ENCODE measurements around the gene UNK. TPM values are rescaled to one million over a fixed set of nuclear protein-coding genes. Genes with fewer than 3 reads are reported as not detected.

Gene UNK
- total and polyA plus RNA-seq, 2 donors from 2014 or later: 12.0 to 35.5 TPM

DNA sequence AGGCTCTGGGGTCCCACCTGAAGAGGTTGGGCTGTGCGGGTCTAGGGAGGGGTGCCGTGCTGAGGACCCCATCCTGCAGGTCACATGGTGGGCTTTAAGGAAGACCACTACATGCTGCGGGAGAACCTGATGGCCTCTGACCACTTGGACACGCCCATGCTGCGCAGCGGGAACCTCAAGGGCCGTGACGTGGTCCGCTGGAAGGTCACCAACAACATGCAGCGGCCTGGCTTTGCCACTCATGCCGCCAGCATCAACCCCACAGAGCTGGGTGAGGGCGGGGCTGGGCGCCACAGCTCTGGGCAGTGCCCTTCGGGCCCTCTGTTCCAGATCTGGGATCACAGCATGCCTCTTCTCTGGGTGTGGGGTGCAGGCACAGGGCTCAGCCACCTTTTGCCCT, 44.8 kb upstream of the UNK start:
- no peak for DNase-seq
- Histone ChIP-seq H3K4me3 (ENCODE audit: low read length in 3 of 3) (no peak overlapping the region), H3K9me3 (ENCODE audit: control insufficient read depth in 2 of 3, insufficient read depth in 1 of 3, low read length in 3 of 3) (no peaks in the 10 kb centered on the region), H3K27ac (ENCODE audit: low read depth in 2 of 2, low read length in 2 of 2) (no peak overlapping the region), H3K36me3 (ENCODE audit: control insufficient read depth in 2 of 3, insufficient read depth in 3 of 3, low read length in 3 of 3) (no peaks in the 10 kb centered on the region), H3K4me1 (ENCODE audit: control insufficient read depth in 2 of 3, insufficient read depth in 2 of 3, low read depth in 1 of 3, low read length in 3 of 3) (no peaks in the 10 kb centered on the region), H3K27me3 (ENCODE audit: control insufficient read depth, insufficient read depth, low read length) (no peaks in the 10 kb centered on the region), H3K9ac (ENCODE audit: low read length in 3 of 3) (no peak overlapping the region)
- TF ChIP-seq, protein P1, sequence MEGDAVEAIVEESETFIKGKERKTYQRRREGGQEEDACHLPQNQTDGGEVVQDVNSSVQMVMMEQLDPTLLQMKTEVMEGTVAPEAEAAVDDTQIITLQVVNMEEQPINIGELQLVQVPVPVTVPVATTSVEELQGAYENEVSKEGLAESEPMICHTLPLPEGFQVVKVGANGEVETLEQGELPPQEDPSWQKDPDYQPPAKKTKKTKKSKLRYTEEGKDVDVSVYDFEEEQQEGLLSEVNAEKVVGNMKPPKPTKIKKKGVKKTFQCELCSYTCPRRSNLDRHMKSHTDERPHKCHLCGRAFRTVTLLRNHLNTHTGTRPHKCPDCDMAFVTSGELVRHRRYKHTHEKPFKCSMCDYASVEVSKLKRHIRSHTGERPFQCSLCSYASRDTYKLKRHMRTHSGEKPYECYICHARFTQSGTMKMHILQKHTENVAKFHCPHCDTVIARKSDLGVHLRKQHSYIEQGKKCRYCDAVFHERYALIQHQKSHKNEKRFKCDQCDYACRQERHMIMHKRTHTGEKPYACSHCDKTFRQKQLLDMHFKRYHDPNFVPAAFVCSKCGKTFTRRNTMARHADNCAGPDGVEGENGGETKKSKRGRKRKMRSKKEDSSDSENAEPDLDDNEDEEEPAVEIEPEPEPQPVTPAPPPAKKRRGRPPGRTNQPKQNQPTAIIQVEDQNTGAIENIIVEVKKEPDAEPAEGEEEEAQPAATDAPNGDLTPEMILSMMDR (IDR thresholded peaks at IDR 0.05; ENCODE audit: borderline replicate concordance, extremely low read depth, insufficient read depth): no peak
- intact Hi-C loops (cut with DNase I): loop anchor here (10.0 kb wide), 1 partner anchor 55 kb away; no protein-coding TSS in a partner anchor
- FAIRE-seq: no peak

- Histone ChIP-seq H3K4me1 (ENCODE audit: control insufficient read depth in 2 of 3, insufficient read depth in 2 of 3, low read depth in 1 of 3, low read length in 3 of 3) (no peaks in the 10 kb centered on the region), H3K9me3 (ENCODE audit: control insufficient read depth in 2 of 3, insufficient read depth in 1 of 3, low read length in 3 of 3) (no peaks in the 10 kb centered on the region), H3K9ac (ENCODE audit: low read length in 3 of 3) (no peak overlapping the region), H3K27me3 (ENCODE audit: control insufficient read depth, insufficient read depth, low read length) (no peaks in the 10 kb centered on the region), H3K27ac (ENCODE audit: low read depth in 2 of 2, low read length in 2 of 2) (no peak overlapping the region), H3K4me3 (ENCODE audit: low read length in 3 of 3) (no peak overlapping the region), H3K36me3 (ENCODE audit: control insufficient read depth in 2 of 3, insufficient read depth in 3 of 3, low read length in 3 of 3) (no peaks in the 10 kb centered on the region)
- DNase-seq (peak in 1 of 5 donors; percentile 73), FAIRE-seq (no peak)
- intact Hi-C loops (cut with DNase I): no loop called here
- TF ChIP-seq, protein P1 (IDR thresholded peaks at IDR 0.05; ENCODE audit: borderline replicate concordance, extremely low read depth, insufficient read depth): no peak
Observed at GRCh38 chr17:75740215-75740614, 44.4 kb upstream of the UNK start.

DNA sequence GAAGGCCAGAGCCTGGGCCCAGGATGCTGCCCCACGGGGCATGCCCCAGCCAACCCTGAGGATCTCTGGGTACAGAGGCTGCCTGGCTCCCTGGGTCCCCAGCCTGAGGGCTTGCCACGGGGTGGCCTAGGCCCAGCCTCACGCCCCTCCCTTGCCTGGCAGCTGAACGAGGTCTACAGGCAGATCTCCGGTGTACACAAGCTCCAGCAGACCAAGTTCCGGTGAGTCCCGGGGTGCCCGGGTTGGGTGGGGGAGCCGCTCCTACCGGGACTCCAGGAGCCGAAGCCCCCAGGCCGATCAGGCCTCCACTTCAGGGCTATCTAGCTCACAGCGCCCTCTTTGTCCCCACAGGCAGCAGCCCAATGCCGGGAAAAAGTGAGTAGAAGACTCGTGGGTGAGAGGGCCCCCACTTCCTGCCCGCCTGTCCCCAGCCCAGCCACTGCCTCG, 44.0 kb upstream of the UNK start:
- intact Hi-C loops (cut with DNase I): no loop called here
- no peak overlapping the region for H3K4me3 ChIP-seq (ENCODE audit: low read length in 3 of 3)
- no peaks in the 10 kb centered on the region for H3K9me3 ChIP-seq (ENCODE audit: control insufficient read depth in 2 of 3, insufficient read depth in 1 of 3, low read length in 3 of 3)
- H3K27ac ChIP-seq (ENCODE audit: low read depth in 2 of 2, low read length in 2 of 2): no peak overlapping the region
- no peaks in the 10 kb centered on the region for H3K4me1 ChIP-seq (ENCODE audit: control insufficient read depth in 2 of 3, insufficient read depth in 2 of 3, low read depth in 1 of 3, low read length in 3 of 3)
- H3K27me3 ChIP-seq (ENCODE audit: control insufficient read depth, insufficient read depth, low read length): no peaks in the 10 kb centered on the region
- TF ChIP-seq, protein P1 (IDR thresholded peaks at IDR 0.05; ENCODE audit: borderline replicate concordance, extremely low read depth, insufficient read depth): no peak
- no peak for DNase-seq
- H3K9ac ChIP-seq (ENCODE audit: low read length in 3 of 3): no peak overlapping the region
- H3K36me3 ChIP-seq (ENCODE audit: control insufficient read depth in 2 of 3, insufficient read depth in 3 of 3, low read length in 3 of 3): no peaks in the 10 kb centered on the region
- no peak for FAIRE-seq

- no peak overlapping the region for H3K9ac ChIP-seq (ENCODE audit: low read length in 3 of 3)
- H3K27ac ChIP-seq (ENCODE audit: low read depth in 2 of 2, low read length in 2 of 2): no peak overlapping the region
- DNase-seq (peak in 1 of 5 donors; percentile 69), FAIRE-seq (no peak)
- no peaks in the 10 kb centered on the region for H3K9me3 ChIP-seq (ENCODE audit: control insufficient read depth in 2 of 3, insufficient read depth in 1 of 3, low read length in 3 of 3)
- no peak overlapping the region for H3K4me3 ChIP-seq (ENCODE audit: low read length in 3 of 3)
- no peaks in the 10 kb centered on the region for H3K27me3 ChIP-seq (ENCODE audit: control insufficient read depth, insufficient read depth, low read length)
- intact Hi-C loops (cut with DNase I): no loop called here
- no peaks in the 10 kb centered on the region for H3K36me3 ChIP-seq (ENCODE audit: control insufficient read depth in 2 of 3, insufficient read depth in 3 of 3, low read length in 3 of 3)
- TF ChIP-seq, protein P1 (IDR thresholded peaks at IDR 0.05; ENCODE audit: borderline replicate concordance, extremely low read depth, insufficient read depth): no peak
- H3K4me1 ChIP-seq (ENCODE audit: control insufficient read depth in 2 of 3, insufficient read depth in 2 of 3, low read depth in 1 of 3, low read length in 3 of 3): no peaks in the 10 kb centered on the region
Observed at GRCh38 chr17:75742337-75742736, 42.3 kb upstream of the UNK start.

Measured in kidney (tissue), 14 donors.